ENCODE data around the gene PPL.

The PPL gene

GRCh38 chr16:4877380-4877685 lies 59.6 kb downstream of the PPL start:
- no peak for TF ChIP-seq CTCF (IDR thresholded peaks at IDR 0.05; ENCODE audit: low read depth, low read length, missing control alignments)
- H3K36me3 ChIP-seq (replicated peaks) = peaks cover 82% of the 10 kb centered on the region
- DNase-seq = no peak
- no peak overlapping the region for H3K27ac ChIP-seq
- in situ Hi-C loops (cut with HindIII; ENCODE audit: low pct_ligation_motif_present, low sequenced_read_pairs) = no loop called here
- no peaks in the 10 kb centered on the region for H3K27me3 ChIP-seq (replicated peaks)
- H3K4me3 ChIP-seq (ENCODE audit: low read depth, low read length) = no peak overlapping the region

DNA sequence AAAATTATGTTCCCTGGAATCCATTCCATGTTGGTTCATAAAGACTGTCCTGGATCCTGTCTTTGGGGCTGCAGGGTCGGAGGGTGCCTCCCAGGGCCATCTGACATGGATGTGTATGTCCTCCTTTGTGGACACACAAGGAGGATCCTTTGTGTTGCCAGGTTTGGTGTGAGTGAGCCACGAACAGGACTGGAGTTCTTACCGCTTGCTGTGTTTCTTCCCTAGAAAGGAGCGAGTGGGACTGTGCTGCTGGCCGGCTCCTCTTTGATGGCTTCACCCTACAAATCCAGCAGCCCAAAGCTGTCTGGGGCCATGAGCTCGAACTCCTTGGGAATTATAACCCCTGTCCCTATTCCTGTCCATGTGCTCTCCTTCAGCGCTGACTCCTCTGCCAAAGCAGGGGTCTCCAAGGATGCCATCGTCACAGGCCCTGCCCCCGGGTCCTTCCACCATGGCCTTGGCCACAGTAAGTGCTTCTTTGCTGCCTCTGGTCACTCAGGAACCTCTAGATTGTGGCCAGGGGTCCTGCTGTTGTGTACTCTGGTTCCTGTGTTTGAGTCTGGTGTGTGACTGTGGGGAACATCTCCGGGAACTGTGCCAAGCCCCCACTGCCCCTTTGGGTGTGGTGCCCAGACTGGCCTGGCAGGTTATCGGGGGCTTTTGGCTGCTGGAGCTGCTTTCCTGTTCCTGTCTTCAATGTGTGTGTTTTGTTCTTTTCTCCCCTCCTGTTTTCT lies 60.1 kb downstream of the PPL start:
- no peak overlapping the region for H3K4me3 ChIP-seq (ENCODE audit: low read depth, low read length)
- H3K27ac ChIP-seq = no peak overlapping the region
- TF ChIP-seq CTCF (IDR thresholded peaks at IDR 0.05; ENCODE audit: low read depth, low read length, missing control alignments) = no peak
- H3K36me3 ChIP-seq (replicated peaks) = peaks cover 80% of the 10 kb centered on the region
- in situ Hi-C loops (cut with HindIII; ENCODE audit: low pct_ligation_motif_present, low sequenced_read_pairs) = no loop called here
- DNase-seq = no peak
- no peaks in the 10 kb centered on the region for H3K27me3 ChIP-seq (replicated peaks)

GRCh38 chr16:4874666-4875065 lies 62.3 kb downstream of the PPL start:
- TF ChIP-seq CTCF (IDR thresholded peaks at IDR 0.05; ENCODE audit: low read depth, low read length, missing control alignments) = no peak
- Histone ChIP-seq H3K36me3 (replicated peaks) (peaks cover 79% of the 10 kb centered on the region), H3K27ac (no peak overlapping the region), H3K4me3 (ENCODE audit: low read depth, low read length) (no peak overlapping the region), H3K27me3 (replicated peaks) (no peaks in the 10 kb centered on the region)
- in situ Hi-C loops (cut with HindIII; ENCODE audit: low pct_ligation_motif_present, low sequenced_read_pairs) = no loop called here
- no peak for DNase-seq

DNA sequence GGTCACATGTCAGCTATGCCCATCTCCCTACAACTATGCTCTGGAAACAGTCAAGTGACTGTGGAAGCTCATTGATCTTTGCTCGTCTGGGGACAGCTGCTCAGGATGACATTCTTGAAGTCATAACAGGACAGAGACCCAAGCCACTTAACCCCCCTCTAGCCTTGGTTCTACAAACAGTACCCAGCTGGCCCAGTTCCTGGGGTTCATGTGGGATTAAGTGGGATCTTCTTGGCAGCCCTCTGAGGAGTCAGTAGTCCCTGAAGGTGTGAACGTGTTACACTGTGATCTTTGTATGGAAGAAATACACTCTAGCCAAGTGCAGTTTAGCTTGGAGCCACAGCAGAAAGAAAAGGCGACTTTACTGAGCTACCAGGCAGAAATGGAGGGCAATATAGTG lies 63.9 kb downstream of the PPL start:
- in situ Hi-C loops (cut with HindIII; ENCODE audit: low pct_ligation_motif_present, low sequenced_read_pairs) = no loop called here
- H3K4me3 ChIP-seq (ENCODE audit: low read depth, low read length) = no peak overlapping the region
- H3K36me3 ChIP-seq (replicated peaks) = peaks cover 72% of the 10 kb centered on the region
- no peak for TF ChIP-seq CTCF (IDR thresholded peaks at IDR 0.05; ENCODE audit: low read depth, low read length, missing control alignments)
- no peak overlapping the region for H3K27ac ChIP-seq
- no peaks in the 10 kb centered on the region for H3K27me3 ChIP-seq (replicated peaks)
- DNase-seq = no peak

DNA sequence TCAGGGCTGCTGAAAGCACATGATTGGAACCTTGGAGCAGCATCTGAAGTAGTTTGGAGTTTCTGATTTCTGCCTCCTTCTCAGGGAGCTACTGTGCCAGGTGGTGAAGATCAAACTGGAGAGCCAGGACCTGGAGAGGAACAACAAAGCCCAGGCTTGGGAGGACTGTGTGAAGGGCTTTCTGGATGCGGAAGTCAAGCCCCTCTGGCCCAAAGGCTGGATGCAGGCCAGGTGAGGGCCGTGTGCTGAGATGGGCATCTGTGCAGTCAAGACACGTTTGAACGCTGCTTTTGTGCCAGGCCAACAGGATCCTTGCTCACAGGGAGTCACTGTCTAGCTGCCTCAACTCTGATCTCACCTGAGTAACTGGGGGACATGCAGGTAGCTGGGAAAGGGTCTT lies 65.9 kb downstream of the PPL start:
- TF ChIP-seq CTCF (IDR thresholded peaks at IDR 0.05; ENCODE audit: low read depth, low read length, missing control alignments) = no peak
- no peak for DNase-seq
- in situ Hi-C loops (cut with HindIII; ENCODE audit: low pct_ligation_motif_present, low sequenced_read_pairs) = no loop called here
- Histone ChIP-seq H3K4me3 (ENCODE audit: low read depth, low read length) (no peak overlapping the region), H3K27ac (no peak overlapping the region), H3K36me3 (replicated peaks) (peaks cover 57% of the 10 kb centered on the region), H3K27me3 (replicated peaks) (no peaks in the 10 kb centered on the region)

DNA sequence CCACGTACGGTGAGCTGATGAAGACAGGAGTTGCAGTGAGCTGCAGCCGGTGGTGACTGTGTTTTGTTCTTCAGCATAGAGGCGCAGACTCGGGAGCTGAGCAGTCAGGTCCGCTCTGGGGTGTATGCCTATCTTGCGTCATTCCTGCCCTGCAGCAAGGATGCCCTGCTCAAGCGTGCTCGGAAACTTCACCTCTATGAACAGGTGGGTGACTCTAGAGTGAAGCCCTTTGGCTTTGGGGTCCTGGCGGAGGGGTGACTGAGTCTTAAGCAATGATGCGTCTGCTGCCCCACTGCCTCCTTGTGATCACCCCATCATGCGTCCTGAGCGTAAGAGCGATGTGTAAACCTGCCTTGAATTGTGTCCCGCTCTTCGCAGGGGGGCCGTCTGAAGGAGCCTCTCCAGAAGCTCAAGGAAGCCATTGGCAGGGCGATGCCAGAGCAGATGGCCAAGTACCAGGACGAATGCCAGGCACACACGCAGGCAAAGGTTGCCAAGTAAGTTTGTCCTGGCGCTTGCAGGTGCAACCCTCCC lies 66.7 kb downstream of the PPL start:
- no peak for TF ChIP-seq CTCF (IDR thresholded peaks at IDR 0.05; ENCODE audit: low read depth, low read length, missing control alignments)
- Histone ChIP-seq H3K27ac (no peak overlapping the region), H3K4me3 (ENCODE audit: low read depth, low read length) (no peak overlapping the region), H3K36me3 (replicated peaks) (peaks cover 49% of the 10 kb centered on the region), H3K27me3 (replicated peaks) (no peaks in the 10 kb centered on the region)
- in situ Hi-C loops (cut with HindIII; ENCODE audit: low pct_ligation_motif_present, low sequenced_read_pairs) = no loop called here
- DNase-seq = no peak

All from brain microvascular endothelial cell (primary cell).